Activated CD4-positive, CD25-positive, alpha-beta regulatory T cell treated with anti-CD3 and anti-CD28 coated beads, Interleukin-2, amount 50 U/mL, for 16 hours (primary cell): ENCODE results near the gene P2RY10.
"Not testable (repeated sequence)": the region's sequence is repeated elsewhere in the genome, so short reads cannot be mapped to it uniquely, and the experiment has no call there.

Source experiments
- DNase-seq: peaks from one replicate; pipeline ENCODE4 v3.0.0-alpha.2; 2020; ENCODE audit warnings: low read depth, low spot score

The P2RY10 gene, protein sequence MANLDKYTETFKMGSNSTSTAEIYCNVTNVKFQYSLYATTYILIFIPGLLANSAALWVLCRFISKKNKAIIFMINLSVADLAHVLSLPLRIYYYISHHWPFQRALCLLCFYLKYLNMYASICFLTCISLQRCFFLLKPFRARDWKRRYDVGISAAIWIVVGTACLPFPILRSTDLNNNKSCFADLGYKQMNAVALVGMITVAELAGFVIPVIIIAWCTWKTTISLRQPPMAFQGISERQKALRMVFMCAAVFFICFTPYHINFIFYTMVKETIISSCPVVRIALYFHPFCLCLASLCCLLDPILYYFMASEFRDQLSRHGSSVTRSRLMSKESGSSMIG

DNA sequence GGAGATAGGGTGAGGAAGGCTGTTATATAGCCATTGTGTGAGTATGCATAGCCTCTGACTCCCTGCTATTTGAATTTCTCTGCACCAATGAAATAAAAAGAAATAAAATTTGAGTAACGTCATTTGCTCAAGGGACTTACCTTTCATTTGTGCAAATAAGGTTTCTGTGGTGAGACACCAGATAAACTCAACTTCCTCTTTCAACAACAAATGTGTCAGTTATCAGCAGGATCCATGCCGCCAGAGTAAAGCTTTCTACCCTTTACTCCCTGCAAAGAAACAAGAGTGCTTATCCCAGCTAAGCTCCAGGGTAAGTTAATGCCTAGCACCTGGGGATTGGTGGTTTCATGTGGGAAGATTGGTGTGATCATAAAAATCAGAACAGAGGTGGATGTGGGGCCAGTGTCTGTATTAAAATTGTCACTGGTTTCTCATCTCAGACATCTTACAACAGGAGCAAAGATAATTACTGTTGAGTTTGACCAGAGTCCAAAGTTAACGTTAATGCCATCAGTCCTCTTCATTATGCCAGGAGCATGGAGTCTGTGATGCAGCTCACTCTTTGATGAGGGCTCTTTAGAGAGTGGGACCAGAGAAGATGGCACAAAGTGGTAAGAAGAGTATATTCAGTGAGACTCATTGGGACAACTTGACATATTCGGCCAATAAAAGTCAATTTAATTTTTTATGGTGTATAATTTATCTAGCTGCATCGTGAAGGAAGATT, at the start of gene P2RY10:
P2RY10 (plus strand) TSS at position 206 of the 727 bp plus-strand sequence. CDS start 15,130 bp downstream, outside the sequence.
- DNase-seq = peak; percentile 1

- no peak for DNase-seq
Observed at GRCh38 chrX:78922754-78923153, 22.4 kb upstream of the P2RY10 start.

DNA sequence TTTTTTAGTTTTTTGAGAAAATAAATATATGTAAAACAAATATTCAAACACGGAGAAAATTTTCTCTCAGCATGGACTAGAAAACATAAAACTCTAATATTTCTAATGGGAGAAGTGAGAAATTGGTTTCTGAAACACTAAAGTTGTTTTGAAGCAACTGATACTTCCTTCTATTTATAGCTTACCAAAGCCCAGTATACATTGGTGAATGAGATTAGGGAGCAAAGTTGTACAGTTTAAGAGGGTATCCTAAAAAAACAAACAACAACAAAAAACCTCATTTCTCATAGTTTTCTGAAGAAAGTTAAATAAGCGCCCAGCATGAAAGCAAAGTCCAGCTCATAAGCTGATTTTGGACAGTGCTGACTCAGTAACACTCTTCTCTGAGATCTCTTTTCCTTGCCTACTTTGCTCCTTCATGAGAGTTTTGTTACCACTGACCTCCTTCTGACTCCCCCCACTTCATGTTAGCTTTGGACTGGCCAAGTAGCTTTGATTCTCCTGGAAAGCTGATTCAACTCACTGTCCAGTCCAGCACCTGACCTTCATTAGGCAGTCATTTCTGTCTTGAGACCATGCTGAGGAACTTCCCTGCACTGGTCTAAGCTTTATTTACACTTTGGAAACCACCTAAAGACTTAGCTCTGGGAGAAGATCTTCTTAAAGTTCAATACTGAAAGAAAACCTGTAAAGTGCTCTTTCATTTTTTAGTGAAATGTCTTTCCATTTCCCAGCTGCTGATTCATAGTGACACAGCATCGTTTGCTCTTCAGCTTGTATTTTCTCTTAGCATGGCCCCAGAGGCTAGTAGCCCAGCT, 21.8 kb upstream of the P2RY10 start:
- no peak for DNase-seq

DNA sequence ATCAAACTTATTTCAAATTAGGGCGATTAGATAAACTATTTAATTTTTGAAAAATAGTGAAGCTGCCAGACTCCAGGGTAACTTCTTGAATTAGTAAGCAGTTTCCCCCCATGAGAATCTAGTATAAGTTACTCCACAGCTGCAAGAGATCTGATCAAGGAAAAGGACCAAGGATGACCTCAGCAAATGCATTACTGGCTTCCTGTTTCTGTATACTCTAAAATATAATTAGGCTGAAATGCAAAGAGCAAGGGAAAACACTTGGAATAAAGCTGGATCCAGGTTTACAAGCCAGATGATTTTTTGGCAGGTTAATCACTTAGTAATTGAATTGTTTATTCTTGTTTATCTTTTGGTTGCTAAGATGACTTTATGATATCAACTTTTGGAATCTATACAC, 13.4 kb upstream of the P2RY10 start:
- DNase-seq = no peak

- no peak for DNase-seq
Observed at GRCh38 chrX:78934866-78935265, 10.3 kb upstream of the P2RY10 start.

GRCh38 chrX:78944351-78944750, 840 bp upstream of the P2RY10 start:
- DNase-seq = no peak

DNA sequence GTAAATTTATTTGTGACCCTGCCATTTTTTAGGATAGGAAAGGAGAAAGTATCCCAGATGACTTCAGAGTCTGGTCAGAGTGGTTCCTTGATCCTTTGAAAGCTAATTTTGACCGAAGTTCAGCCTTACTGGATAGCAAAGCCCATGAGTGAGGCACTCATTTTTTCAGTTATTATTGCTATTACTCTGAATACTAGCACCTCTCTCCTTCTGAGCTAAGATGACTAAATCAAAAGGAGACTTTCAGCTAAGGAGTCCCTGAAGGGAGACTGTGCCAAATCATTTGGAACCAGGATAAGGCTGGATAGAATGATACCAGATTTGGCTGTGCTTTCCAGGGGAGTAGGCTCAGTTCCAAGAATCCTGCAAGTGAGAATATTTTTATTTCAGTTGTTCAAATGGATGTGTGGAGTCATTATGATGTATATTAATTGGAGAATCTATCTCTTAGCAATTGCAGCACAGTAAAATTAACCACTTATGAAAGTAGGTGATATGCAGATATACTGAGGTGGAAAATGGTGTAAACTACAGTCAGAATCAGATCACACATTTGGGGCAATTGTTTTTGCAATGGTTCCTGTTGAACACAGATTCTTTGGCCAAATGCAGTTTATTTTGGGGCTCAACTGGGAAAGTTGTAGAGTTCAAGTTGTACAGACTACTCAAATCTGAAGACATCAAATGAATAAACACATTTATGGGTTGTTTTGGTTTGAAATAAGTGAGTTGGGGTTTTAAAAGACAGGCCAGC, 1.2 kb downstream of the P2RY10 start:
- no peak for DNase-seq

- DNase-seq = no peak
Observed at GRCh38 chrX:78950009-78950835, 5.0 kb downstream of the P2RY10 start.

DNA sequence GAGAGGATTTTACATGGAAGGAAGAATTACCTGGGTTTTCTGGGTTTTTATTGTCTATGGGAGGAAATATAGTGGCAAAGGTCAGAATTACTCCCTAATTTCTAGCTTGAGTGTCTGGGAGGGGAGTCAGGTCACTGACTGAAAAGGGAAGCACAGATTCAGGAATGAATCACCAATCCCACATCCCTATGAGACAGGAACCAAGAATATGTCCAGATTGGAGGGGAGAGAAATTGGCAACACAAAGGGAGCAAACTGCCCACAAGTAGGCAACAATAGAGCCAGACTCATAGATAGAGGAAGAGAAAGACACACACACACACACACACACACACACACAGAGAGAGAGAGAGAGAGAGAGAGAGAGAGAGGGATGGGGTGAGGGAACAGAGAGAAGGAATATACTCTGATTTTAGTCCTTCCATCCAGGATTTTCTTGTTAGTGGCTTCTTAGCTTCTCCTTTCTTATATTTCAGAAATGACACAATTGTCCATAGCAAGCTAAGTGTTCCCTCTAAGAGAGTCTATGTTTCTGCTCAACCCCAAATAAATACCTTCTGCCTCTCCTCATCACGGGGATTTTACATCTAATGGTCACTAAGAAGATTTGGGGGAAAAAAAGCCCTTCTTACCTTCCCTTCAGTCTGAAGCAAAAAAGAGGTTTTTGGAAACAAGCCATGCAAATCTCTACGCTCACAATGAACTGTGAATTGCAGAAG, 12.0 kb downstream of the P2RY10 start:
- no peak for DNase-seq

DNA sequence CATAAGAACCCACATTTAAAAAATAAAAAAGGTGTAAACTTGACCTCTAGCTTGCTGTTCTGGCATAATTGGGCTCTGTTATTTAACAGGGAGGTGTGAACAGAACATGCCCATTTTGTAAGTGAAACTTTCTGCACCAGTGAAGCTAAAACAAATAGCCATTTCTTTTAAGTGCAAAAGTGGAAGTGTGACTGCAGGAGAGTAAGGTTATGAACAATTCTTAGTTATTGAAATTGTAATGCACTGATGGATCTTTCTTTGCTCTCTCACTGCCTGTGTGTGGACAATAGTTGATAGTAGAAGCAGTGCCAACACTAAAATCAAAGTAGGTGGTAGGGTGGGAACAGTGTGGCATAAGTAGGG, 12.6 kb downstream of the P2RY10 start:
- no peak for DNase-seq

DNA sequence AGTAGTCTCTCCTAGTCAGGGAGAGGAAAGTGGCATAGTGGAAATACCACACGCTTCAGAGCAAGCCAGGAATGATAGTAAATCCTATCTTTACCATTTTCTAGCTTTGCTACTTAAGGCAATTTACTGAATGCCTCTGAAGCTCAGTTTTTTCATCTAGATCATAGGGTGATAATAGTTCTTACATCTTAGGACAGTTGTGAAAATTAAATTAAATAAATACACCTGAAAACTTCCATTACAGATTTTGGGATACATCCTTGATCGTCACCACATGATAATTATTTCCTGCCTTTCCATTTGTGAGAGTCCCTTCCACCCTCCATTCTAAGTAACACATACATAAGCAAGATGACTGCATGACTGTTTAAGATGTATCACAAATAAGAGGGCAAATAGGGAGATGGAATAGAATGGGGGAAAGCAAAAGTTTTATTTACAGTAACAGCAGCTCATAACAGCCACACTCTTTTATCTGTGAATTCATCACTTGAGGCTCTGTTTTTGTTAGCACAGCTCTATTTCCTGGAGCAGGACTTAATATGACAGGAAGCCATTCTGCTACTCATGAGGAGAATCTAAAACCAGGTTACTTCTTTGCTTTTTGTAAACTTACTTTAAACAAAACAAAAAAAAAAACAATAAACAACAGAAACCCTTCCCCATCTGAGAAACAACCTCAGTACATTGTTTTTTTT, 13.4 kb downstream of the P2RY10 start:
- no peak for DNase-seq

DNA sequence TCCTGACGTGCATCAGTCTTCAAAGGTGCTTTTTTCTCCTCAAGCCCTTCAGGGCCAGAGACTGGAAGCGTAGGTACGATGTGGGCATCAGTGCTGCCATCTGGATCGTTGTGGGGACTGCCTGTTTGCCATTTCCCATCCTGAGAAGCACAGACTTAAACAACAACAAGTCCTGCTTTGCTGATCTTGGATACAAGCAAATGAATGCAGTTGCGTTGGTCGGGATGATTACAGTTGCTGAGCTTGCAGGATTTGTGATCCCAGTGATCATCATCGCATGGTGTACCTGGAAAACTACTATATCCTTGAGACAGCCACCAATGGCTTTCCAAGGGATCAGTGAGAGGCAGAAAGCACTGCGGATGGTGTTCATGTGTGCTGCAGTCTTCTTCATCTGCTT, 15.7 kb downstream of the P2RY10 start:
- DNase-seq = no peak

DNA sequence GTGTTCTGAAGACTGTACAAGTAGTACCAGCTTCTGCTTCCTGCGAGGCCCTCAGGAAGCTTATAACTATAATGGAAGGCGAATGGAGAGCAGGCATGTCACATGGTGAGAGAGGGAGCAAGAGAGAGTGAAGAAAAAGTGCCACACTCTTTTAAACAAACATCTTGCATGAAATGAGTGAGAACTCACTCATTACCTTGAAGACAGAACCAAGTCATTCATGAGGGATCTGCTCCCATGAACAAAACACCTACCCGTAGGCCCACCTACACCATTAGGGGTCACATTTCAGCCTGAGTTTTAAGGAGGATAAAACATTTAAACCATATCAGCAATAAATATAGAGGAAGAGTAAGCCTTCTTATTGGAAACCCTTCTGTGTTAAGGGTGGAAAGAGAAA, 19.4 kb downstream of the P2RY10 start:
- no peak for DNase-seq

DNA sequence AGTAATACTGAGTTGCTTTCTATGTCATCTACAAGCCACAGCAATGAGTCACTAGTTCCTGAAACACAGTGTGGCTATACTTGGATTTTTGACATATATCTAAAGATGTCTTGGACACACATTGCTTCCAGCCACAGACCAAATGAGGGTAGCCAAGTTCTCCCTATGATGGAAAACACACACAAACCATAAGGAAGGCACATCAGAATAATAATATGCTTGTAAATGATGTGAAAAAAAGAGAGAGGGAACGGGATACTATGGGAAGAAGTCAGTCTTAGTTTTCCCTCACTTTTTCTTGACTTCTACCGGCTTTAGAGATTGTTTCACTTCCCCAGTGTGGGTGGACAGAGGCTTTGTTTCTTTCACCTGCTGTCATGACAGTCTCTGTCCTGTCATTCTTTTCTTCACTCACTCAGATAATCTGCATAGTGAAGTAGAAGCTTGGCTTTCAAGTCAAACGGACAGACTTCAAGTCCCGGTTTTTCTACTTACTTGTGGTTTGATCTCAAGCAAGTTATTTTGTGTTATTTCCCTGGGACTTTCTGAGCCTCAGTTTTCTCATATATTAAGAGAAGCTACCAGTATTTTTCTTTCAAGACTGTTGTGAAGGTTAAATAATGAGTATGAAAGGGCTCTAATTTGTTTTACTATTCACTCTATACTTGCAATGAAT, 34.7 kb downstream of the P2RY10 start:
- DNase-seq = no peak

GRCh38 chrX:78989349-78989748, 44.2 kb downstream of the P2RY10 start:
- DNase-seq = no peak

- DNase-seq = no peak
Observed at GRCh38 chrX:78997870-78998558, 52.8 kb downstream of the P2RY10 start.

DNA sequence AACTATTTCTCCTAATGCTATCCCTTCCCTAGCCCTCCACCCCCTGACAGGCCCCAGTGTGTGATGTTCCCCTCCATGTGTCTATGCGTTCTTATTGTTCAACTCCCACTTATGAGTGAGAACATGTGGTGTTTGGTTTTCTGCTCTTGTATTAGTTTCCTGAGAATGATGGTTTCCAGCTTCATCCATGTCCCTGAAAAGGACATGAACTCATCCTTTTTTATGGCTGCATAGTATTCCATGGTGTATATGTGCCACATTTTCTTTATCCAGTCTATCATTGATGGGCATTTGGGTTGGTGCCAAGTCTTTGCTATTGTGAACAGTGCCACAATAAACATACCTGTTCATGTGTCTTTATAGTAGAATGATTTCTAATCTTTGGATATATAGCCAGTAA, 62.3 kb downstream of the P2RY10 start:
- DNase-seq = not testable (repeated sequence)
